ENCODE results near the gene TSSK6.
A peak's percentile ranks its signal among the peaks of the same experiment; 100 is the strongest.

Gene TSSK6

GRCh38 chr19:19514881-19515641 is at the start of gene TSSK6:
TSSK6 (minus strand) TSS chr19:19515548; CDS start chr19:19515427, 121 bp downstream.
- DNase-seq: no peak

- DNase-seq: no peak
Measured at GRCh38 chr19:19563348-19563848, 48.0 kb upstream of the TSSK6 start.

- DNase-seq: no peak
Measured at GRCh38 chr19:19562665-19563347, 47.5 kb upstream of the TSSK6 start.

- DNase-seq: no peak
Measured at GRCh38 chr19:19561946-19562664, 46.8 kb upstream of the TSSK6 start.

- no peak for DNase-seq
Measured at GRCh38 chr19:19559931-19560330, 44.6 kb upstream of the TSSK6 start.

- no peak for DNase-seq
Measured at GRCh38 chr19:19558636-19559035, 43.3 kb upstream of the TSSK6 start.

GRCh38 chr19:19558055-19558454 is 42.7 kb upstream of the TSSK6 start:
- no peak for DNase-seq

- peak; percentile 91 for DNase-seq
Measured at GRCh38 chr19:19554074-19555023, 39.0 kb upstream of the TSSK6 start.

GRCh38 chr19:19553670-19554069 is 38.3 kb upstream of the TSSK6 start:
- no peak for DNase-seq

GRCh38 chr19:19552798-19553197 is 37.5 kb upstream of the TSSK6 start:
- peak; percentile 77 for DNase-seq

- DNase-seq: no peak
Measured at GRCh38 chr19:19551853-19552192, 36.5 kb upstream of the TSSK6 start.

GRCh38 chr19:19550972-19551852 is 35.9 kb upstream of the TSSK6 start:
- no peak for DNase-seq

- DNase-seq: no peak
Measured at GRCh38 chr19:19550485-19550929, 35.2 kb upstream of the TSSK6 start.

- peak; percentile 54 for DNase-seq
Measured at GRCh38 chr19:19549804-19550464, 34.6 kb upstream of the TSSK6 start.

- no peak for DNase-seq
Measured at GRCh38 chr19:19548915-19549759, 33.8 kb upstream of the TSSK6 start.

GRCh38 chr19:19547674-19548336 is 32.5 kb upstream of the TSSK6 start:
- DNase-seq: no peak

- no peak for DNase-seq
Measured at GRCh38 chr19:19546751-19547162, 31.4 kb upstream of the TSSK6 start.

GRCh38 chr19:19545707-19546106 is 30.4 kb upstream of the TSSK6 start:
- no peak for DNase-seq

GRCh38 chr19:19544954-19545591 is 29.7 kb upstream of the TSSK6 start:
- no peak for DNase-seq

Measured in OCI-M1 (cell line).